ENCODE data around the gene GRAMD4. TPM values are rescaled to one million over a fixed set of nuclear protein-coding genes. Genes with fewer than 3 reads are reported as not detected.

GRAMD4 gene
- total RNA-seq, 1 donor from 2014 or later = 24.8 TPM

DNA sequence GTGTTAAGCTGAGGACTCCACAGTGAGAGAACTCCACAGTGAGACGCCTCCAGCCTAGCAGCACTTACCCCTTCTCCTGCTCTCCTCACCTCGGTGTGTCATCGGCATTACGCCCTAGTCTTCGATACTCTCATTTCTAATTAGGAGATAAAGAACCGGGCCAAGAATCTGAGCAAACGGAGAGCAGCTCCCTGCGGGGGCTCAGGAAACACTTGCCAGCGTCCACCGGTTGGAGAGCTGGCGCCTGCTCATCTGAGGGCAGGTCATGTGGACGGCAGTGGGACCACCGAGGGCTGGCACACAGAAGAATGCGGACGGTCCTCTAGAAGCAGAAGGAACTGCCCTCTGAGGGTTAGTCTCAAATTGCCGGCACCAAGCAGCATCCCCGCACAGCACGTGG, 104.9 kb downstream of the GRAMD4 start:
- no peak for DNase-seq

DNA sequence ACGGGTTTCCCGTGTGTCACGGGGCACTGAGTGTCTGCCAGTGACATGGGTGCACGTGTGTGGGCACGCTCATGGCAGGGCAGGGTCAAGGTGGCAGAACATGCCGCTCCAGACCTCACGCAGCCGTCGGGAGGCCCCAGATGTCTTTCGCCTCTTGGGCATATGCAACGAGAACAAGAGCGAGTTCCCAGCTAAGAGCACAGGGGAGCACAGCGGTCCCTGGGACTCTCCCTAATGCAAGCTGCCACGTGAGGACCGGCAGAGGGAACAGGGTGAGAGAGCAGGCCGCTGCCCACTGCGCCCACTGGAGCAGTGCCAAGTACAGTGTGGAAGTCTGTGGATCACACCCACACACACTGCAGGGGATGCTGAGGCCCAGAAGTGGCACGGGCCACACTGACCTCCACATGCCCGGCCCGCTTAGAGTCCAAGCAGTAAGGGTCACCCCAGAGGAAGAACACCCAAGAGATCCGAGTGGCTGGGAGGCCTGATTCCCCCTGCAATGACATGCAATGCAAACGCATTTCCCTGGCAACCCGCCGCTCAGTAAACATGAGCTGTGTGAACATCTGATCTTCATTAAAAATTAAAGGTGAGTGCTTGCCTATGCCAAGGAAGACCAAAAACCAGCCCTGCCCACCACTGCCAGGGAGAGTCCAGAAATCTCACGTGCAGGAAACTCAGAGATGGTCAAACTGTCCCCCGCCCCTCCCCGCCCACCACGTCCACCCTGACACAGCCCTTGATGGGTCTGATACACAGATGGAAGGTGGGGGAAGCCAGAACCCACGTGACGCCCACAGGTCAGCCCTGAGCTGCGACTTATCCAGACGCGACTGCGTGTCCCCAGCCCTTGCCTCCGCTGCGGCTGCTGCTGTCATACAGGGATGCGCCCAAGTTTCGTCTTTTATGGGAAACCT, 106.1 kb downstream of the GRAMD4 start:
- DNase-seq = peak; percentile 62

DNA sequence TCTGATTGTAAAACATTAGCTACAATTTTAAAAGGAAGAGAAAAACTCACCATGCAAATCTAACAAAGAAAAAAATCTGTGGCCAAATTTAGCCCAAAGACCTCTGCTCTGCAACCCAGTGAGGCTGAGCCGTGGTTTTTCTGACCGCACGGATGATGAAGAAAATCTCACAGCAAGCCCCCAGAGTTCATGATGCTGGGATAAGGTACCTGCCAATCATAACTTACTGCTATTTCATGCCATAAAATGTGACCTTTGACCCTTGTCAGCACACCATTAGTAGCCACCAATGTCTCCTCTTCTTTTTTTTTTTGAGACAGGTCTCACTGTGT, 106.8 kb downstream of the GRAMD4 start:
- DNase-seq = no peak

DNA sequence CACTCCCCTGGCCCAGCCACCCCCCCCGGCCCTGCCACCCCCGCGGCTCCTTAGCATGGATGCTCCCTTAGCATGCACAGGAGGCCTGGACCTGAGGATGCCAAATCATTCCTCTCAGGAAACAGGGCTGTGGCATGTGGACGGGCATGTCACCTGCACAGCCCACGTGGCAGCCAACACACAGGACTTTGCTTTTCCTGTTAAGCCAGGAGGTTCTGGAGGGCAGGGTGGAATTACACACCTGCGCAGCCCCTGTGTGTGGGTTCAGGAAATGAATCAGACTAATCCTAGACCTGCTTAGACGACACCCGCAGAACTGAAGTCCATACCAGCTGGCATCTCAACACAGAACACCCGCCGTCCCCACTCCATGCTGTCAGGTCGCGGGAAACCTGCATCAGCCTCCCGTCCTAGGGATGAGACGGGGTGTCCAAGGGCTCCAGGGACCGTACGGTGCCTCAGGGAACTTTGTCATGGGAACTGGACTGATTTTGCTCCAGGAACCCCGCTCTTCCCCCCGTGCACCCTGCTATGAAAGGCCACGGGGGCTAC, 107.7 kb downstream of the GRAMD4 start:
- DNase-seq = no peak

DNA sequence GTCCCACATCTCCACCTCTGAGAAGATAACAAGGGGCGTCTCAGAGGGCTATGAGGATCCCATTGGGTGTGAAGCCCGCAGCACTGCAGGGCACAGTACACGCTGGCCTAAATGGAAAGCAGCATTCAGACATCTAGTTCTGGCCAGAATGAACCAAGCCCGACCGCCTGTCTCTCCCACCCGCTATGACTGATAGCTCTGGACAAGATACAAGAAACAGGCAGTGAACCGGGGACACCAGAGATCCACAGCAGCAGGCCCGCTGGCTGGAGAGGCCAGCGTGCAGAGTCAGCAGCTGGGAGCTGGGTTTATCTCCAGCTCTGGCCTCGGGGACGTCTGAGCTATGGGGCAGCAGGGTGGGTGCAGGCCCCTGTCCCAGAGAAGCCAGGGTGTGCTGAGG, 108.3 kb downstream of the GRAMD4 start:
- DNase-seq = no peak

Other genes starting within 250 kb of the GRAMD4 start
- gene CELSR1, start 82.8 kb upstream of the GRAMD4 start, total RNA-seq = 18.1 TPM
- gene CERK, start 117.9 kb downstream of the GRAMD4 start, total RNA-seq = 25.6 TPM
- 14.3 TPM for gene TBC1D22A, start 142.3 kb downstream of the GRAMD4 start, total RNA-seq

Data from tongue (tissue), 2 donors.